HG02870 (cell line): ENCODE results near the gene GNA12.
A peak's percentile ranks its signal among the peaks of the same experiment; 100 is the strongest.
"Not testable (repeated sequence)": the region's sequence is repeated elsewhere in the genome, so short reads cannot be mapped to it uniquely, and the experiment has no call there.

ENCODE experiments used
- ATAC-seq: cut with Tn5 transposase; IDR thresholded peaks from one replicate; pipeline ENCODE4 v1.9.1; 2021; ENCODE audit warnings: mild to moderate bottlenecking, moderate library complexity; ENCODE audit not compliant: unreplicated experiment

Gene GNA12

GRCh38 chr7:2701832-2702593 is 142.1 kb downstream of the GNA12 start:
- no peak for ATAC-seq

GRCh38 chr7:2701424-2701823 is 142.7 kb downstream of the GNA12 start:
- no peak for ATAC-seq

GRCh38 chr7:2700141-2700850 is 143.8 kb downstream of the GNA12 start:
- no peak for ATAC-seq

GRCh38 chr7:2699289-2699620 is 144.9 kb downstream of the GNA12 start:
- ATAC-seq: no peak

- peak; percentile 93 for ATAC-seq
These were observed 145.4 kb downstream of the GNA12 start for GRCh38 chr7:2698581-2699288.

- not testable (repeated sequence) for ATAC-seq
These were observed 150.0 kb downstream of the GNA12 start for GRCh38 chr7:2694122-2694436.

GRCh38 chr7:2693420-2694121 is 150.5 kb downstream of the GNA12 start:
- not testable (repeated sequence) for ATAC-seq

GRCh38 chr7:2692543-2692942 is 151.6 kb downstream of the GNA12 start:
- ATAC-seq: no peak

- not testable (repeated sequence) for ATAC-seq
These were observed 152.1 kb downstream of the GNA12 start for GRCh38 chr7:2691932-2692439.

GRCh38 chr7:2691011-2691707 is 152.9 kb downstream of the GNA12 start:
- ATAC-seq: no peak

GRCh38 chr7:2689951-2690705 is 154.0 kb downstream of the GNA12 start:
- no peak for ATAC-seq

- ATAC-seq: no peak
These were observed 154.7 kb downstream of the GNA12 start for GRCh38 chr7:2689343-2689847.

- ATAC-seq: peak; percentile 71
These were observed 155.4 kb downstream of the GNA12 start for GRCh38 chr7:2688409-2689342.

GRCh38 chr7:2687881-2688318 is 156.2 kb downstream of the GNA12 start, which contains the start of gene AMZ1:
Gene AMZ1, plus strand, starts transcription at chr7:2688202. Its CDS starts 12,250 bp downstream, at chr7:2700452.
- no peak for ATAC-seq

- ATAC-seq: no peak
These were observed 156.7 kb downstream of the GNA12 start for GRCh38 chr7:2687338-2687869.

- no peak for ATAC-seq
These were observed 158.0 kb downstream of the GNA12 start for GRCh38 chr7:2686101-2686500.

- no peak for ATAC-seq
These were observed 159.6 kb downstream of the GNA12 start for GRCh38 chr7:2684501-2684900.
